ENCODE data around the gene ARFGAP3.

DNA sequence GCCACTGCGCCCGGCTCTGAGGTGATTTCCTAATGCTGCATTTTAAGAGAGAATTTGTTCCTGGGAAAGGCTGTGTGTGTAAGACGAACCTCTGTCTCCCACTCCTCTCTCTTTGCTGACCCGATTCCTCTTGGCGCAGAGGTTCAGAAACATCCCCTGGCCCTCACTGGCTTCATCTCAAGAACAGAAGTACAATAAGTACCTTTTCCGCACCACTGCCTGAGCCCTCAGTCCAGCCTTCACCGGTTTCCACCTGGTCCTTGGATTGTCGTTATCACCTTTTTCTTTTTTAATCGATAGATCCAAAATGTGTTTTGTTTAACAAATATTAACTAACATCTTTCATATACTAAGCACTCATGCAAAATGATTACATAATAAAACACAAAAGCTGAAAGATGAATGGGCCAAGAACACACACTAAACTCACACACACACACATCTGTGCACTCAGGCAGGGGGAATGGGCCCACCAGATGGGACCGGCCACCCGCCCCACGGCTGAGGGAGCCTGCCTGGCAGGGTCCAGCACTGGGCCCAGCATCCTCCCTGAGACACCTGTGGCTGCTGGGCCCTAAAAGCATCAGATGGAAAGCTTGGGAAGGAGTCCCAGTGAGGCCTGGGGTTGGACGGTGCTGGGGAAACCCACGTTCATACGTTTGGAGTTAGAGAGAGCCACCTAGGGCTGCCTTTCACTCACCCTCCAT lies 86.0 kb downstream of the ARFGAP3 start:
- TF ChIP-seq CTCF (IDR thresholded peaks at IDR 0.05 in 8 of 11, conservative IDR thresholded peaks at IDR 0.05 in 3 of 11) (no peak), POLR2A (IDR thresholded peaks at IDR 0.05) (no peak)
